ENCODE measurements around the gene SYNE1. TPM values are rescaled to one million over a fixed set of nuclear protein-coding genes. Genes with fewer than 3 reads are reported as not detected.

The SYNE1 gene
- total RNA-seq, 2 experiments from 2014 or later: 25.8 to 25.9 TPM

Other genes with a start within 250 kb of the SYNE1 start
- not detected for gene MYCT1, start 60.5 kb upstream of the SYNE1 start, total RNA-seq
- not detected for gene VIP, start 113.4 kb upstream of the SYNE1 start, total RNA-seq